ENCODE results near the gene JAKMIP1. TPM values are rescaled to one million over a fixed set of nuclear protein-coding genes. Genes with fewer than 3 reads are reported as not detected.

Gene JAKMIP1
- total RNA-seq, 1 experiment from 2014 or later, result not detected

DNA sequence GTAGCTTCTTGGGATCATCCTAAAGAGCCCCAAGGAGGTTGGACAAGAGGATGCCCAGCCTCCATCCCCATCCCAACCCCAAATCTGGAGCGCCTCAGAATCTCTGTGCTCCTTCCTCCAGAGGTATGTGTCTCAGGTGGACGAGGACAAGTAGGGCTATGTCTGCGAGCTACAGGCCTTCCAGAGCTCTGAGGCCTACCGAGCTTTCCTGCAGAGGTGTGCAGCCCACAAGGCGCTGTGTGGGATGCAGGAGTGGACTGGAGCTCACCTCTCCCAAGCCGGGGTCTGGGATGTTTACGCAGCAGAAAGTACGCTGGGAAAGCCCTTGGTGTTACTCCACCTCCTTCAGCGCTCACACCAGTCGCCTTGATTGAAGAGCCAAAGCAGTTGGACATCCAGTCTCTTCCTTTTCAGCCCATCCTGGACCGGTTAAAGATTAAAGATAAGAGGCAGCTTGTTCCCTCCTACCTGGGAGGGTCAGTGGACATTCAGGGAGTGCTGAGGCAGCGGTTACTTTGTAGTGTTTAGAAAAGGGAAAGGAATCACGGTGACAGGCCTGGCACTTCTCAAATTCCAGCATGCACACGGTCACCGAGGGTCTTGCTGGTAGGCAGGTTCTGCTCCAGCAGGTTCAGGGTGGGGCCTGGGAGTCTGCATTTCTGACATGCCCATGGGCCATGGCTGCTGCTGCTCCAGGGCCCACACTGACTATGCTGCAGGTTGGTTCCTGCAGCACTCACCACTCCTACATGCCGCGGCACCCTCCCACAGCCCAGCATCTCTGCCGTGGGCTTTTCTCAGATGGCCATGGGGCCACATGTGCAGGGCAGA lies 29.5 kb upstream of the JAKMIP1 start:
- ChIA-PET POLR2A (no interaction called here), CTCF (no interaction called here)
- intact Hi-C loops (cut with micrococcal nuclease; ENCODE audit: unreplicated experiment), result no loop called here
- DNase-seq (ENCODE audit: low read depth, low spot score), result no peak
- H3K9me3 ChIP-seq (ENCODE audit: control insufficient read depth, insufficient read depth, low read depth, low read length), result no peaks in the 10 kb centered on the region
- H3K4me3 ChIP-seq (ENCODE audit: low read depth in 2 of 2, low read length in 2 of 2), result no peak overlapping the region
- no peak overlapping the region for H3K27ac ChIP-seq (ENCODE audit: low read length)
- no peaks in the 10 kb centered on the region for H3K4me1 ChIP-seq (ENCODE audit: control insufficient read depth, insufficient read depth, low read length)
- no peaks in the 10 kb centered on the region for H3K36me3 ChIP-seq (ENCODE audit: control insufficient read depth, insufficient read depth, low read length)
- BruUV-seq (replicated peaks), result no TSS peak
- no peak for ATAC-seq
- in situ Hi-C loops (cut with HindIII; ENCODE audit: low pct_unique_long_range_greater_than_20kb, low sequenced_read_pairs), result no loop called here
- H3K27me3 ChIP-seq (ENCODE audit: control insufficient read depth, insufficient read depth, low read length), result no peaks in the 10 kb centered on the region
- no peak for TF ChIP-seq POLR2AphosphoS5 (IDR thresholded peaks at IDR 0.05; ENCODE audit: low read depth, low read length)
- TF ChIP-seq TCF7L2 (IDR thresholded peaks at IDR 0.05; ENCODE audit: low read depth, low read length), result no peak
- TF ChIP-seq, protein P1, sequence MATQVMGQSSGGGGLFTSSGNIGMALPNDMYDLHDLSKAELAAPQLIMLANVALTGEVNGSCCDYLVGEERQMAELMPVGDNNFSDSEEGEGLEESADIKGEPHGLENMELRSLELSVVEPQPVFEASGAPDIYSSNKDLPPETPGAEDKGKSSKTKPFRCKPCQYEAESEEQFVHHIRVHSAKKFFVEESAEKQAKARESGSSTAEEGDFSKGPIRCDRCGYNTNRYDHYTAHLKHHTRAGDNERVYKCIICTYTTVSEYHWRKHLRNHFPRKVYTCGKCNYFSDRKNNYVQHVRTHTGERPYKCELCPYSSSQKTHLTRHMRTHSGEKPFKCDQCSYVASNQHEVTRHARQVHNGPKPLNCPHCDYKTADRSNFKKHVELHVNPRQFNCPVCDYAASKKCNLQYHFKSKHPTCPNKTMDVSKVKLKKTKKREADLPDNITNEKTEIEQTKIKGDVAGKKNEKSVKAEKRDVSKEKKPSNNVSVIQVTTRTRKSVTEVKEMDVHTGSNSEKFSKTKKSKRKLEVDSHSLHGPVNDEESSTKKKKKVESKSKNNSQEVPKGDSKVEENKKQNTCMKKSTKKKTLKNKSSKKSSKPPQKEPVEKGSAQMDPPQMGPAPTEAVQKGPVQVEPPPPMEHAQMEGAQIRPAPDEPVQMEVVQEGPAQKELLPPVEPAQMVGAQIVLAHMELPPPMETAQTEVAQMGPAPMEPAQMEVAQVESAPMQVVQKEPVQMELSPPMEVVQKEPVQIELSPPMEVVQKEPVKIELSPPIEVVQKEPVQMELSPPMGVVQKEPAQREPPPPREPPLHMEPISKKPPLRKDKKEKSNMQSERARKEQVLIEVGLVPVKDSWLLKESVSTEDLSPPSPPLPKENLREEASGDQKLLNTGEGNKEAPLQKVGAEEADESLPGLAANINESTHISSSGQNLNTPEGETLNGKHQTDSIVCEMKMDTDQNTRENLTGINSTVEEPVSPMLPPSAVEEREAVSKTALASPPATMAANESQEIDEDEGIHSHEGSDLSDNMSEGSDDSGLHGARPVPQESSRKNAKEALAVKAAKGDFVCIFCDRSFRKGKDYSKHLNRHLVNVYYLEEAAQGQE (IDR thresholded peaks at IDR 0.05; ENCODE audit: insufficient read depth in 1 of 2, low read depth in 2 of 2, low read length in 1 of 2), result no peak
- no peak for TF ChIP-seq SIN3A (IDR thresholded peaks at IDR 0.05; ENCODE audit: borderline replicate concordance, insufficient read depth, low read depth, low read length)
- TF ChIP-seq, protein P2, sequence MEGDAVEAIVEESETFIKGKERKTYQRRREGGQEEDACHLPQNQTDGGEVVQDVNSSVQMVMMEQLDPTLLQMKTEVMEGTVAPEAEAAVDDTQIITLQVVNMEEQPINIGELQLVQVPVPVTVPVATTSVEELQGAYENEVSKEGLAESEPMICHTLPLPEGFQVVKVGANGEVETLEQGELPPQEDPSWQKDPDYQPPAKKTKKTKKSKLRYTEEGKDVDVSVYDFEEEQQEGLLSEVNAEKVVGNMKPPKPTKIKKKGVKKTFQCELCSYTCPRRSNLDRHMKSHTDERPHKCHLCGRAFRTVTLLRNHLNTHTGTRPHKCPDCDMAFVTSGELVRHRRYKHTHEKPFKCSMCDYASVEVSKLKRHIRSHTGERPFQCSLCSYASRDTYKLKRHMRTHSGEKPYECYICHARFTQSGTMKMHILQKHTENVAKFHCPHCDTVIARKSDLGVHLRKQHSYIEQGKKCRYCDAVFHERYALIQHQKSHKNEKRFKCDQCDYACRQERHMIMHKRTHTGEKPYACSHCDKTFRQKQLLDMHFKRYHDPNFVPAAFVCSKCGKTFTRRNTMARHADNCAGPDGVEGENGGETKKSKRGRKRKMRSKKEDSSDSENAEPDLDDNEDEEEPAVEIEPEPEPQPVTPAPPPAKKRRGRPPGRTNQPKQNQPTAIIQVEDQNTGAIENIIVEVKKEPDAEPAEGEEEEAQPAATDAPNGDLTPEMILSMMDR (IDR thresholded peaks at IDR 0.05), result no peak

DNA sequence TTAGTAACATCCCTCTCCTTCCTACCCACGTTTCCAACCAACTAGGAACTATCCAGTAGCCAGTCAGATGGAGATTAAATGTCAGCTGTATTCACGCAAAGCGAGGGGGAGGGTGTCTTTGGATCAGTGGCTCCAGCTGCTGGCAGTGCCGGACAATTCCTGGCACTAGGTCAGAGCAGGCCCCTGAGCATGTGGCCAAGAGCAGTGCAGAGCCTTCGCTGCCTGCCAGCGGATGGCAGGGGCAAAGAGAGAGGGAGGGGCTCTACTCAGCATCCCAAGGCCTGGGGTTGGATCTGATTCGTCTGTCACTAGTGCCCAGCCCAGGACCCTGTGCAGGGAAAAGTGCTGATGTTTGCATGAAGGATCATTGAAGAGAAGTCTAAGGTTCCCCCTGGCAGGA lies 28.7 kb upstream of the JAKMIP1 start:
- Histone ChIP-seq H3K9me3 (ENCODE audit: control insufficient read depth, insufficient read depth, low read depth, low read length) (no peaks in the 10 kb centered on the region), H3K27me3 (ENCODE audit: control insufficient read depth, insufficient read depth, low read length) (no peaks in the 10 kb centered on the region), H3K27ac (ENCODE audit: low read length) (no peak overlapping the region), H3K4me3 (ENCODE audit: low read depth in 2 of 2, low read length in 2 of 2) (no peak overlapping the region), H3K4me1 (ENCODE audit: control insufficient read depth, insufficient read depth, low read length) (no peaks in the 10 kb centered on the region), H3K36me3 (ENCODE audit: control insufficient read depth, insufficient read depth, low read length) (no peaks in the 10 kb centered on the region)
- no TSS peak for BruUV-seq (replicated peaks)
- ATAC-seq, result no peak
- DNase-seq (ENCODE audit: low read depth, low spot score), result no peak
- intact Hi-C loops (cut with micrococcal nuclease; ENCODE audit: unreplicated experiment) (no loop called here), in situ Hi-C loops (cut with HindIII; ENCODE audit: low pct_unique_long_range_greater_than_20kb, low sequenced_read_pairs) (no loop called here)
- CTCF ChIA-PET, result no interaction called here
- TF ChIP-seq, protein P2 (IDR thresholded peaks at IDR 0.05), result no peak
- TF ChIP-seq, protein P1 (IDR thresholded peaks at IDR 0.05; ENCODE audit: insufficient read depth in 1 of 2, low read depth in 2 of 2, low read length in 1 of 2), result no peak
- TF ChIP-seq POLR2AphosphoS5 (IDR thresholded peaks at IDR 0.05; ENCODE audit: low read depth, low read length), result no peak
- TF ChIP-seq SIN3A (IDR thresholded peaks at IDR 0.05; ENCODE audit: borderline replicate concordance, insufficient read depth, low read depth, low read length), result no peak
- TF ChIP-seq TCF7L2 (IDR thresholded peaks at IDR 0.05; ENCODE audit: low read depth, low read length), result no peak
- POLR2A ChIA-PET, result no interaction called here
